ENCODE results near the gene MACROD2. TPM values are rescaled to one million over a fixed set of nuclear protein-coding genes. Genes with fewer than 3 reads are reported as not detected.

The MACROD2 gene
- total RNA-seq, 1 donor from 2014 or later, result 2.4 TPM

DNA sequence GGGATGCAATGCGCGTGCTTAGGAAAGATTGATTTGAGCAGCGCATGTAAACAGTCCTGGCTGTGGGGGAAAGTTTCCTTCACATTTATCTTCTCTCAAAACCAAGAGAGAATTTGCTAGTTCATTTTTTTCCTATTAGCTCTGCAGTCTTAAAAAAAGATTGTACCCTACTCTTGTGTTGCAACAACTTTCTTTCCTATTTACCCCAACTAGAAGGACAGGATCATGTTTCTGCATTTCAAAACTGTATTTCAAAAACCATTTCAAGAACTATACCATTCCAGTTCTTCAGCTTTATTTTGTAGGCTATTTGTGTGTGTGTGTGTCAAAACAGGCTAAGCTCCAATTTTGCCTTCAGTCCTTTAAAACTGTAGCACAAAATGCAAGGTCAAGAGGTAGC is 2104.8 kb downstream of the MACROD2 start:
- Mint-ChIP-seq H3K27me3 (ENCODE audit: low read depth, unreplicated experiment) (peaks cover 10% of the 10 kb centered on the region), H3K4me1 (ENCODE audit: low read depth, unreplicated experiment) (no peaks in the 10 kb centered on the region), H3K27ac (ENCODE audit: unreplicated experiment) (no peak overlapping the region), H3K9me3 (ENCODE audit: unreplicated experiment) (peaks cover 3% of the 10 kb centered on the region), H3K4me3 (ENCODE audit: unreplicated experiment) (no peak overlapping the region), H3K36me3 (ENCODE audit: low read depth, unreplicated experiment) (no peaks in the 10 kb centered on the region)
- H3K27ac ChIP-seq (ENCODE audit: low read depth, low read length), result no peak overlapping the region
- H3K36me3 ChIP-seq (ENCODE audit: insufficient read depth, low read length), result no peaks in the 10 kb centered on the region
- H3K9me3 ChIP-seq (ENCODE audit: insufficient read depth, low read depth, low read length), result peaks cover 3% of the 10 kb centered on the region
- no peak overlapping the region for H3K4me3 ChIP-seq (ENCODE audit: insufficient read depth, low read depth, low read length)
- no peaks in the 10 kb centered on the region for H4K20me1 ChIP-seq (ENCODE audit: insufficient read depth, low read length)
- no peak overlapping the region for H2AFZ ChIP-seq (ENCODE audit: low read depth, low read length)
- DNase-seq (ENCODE audit: low read depth), result no peak
- TF ChIP-seq EZH2 (IDR thresholded peaks at IDR 0.05; ENCODE audit: insufficient read depth, low read length), result no peak
- TF ChIP-seq, protein P1, sequence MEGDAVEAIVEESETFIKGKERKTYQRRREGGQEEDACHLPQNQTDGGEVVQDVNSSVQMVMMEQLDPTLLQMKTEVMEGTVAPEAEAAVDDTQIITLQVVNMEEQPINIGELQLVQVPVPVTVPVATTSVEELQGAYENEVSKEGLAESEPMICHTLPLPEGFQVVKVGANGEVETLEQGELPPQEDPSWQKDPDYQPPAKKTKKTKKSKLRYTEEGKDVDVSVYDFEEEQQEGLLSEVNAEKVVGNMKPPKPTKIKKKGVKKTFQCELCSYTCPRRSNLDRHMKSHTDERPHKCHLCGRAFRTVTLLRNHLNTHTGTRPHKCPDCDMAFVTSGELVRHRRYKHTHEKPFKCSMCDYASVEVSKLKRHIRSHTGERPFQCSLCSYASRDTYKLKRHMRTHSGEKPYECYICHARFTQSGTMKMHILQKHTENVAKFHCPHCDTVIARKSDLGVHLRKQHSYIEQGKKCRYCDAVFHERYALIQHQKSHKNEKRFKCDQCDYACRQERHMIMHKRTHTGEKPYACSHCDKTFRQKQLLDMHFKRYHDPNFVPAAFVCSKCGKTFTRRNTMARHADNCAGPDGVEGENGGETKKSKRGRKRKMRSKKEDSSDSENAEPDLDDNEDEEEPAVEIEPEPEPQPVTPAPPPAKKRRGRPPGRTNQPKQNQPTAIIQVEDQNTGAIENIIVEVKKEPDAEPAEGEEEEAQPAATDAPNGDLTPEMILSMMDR (IDR thresholded peaks at IDR 0.05; ENCODE audit: insufficient read depth, low read depth, low read length), result no peak
- no peak overlapping the region for H3K9ac ChIP-seq (ENCODE audit: low read length)
- no peaks in the 10 kb centered on the region for H3K27me3 ChIP-seq (ENCODE audit: insufficient read depth, low read length)
- H3K79me2 ChIP-seq (ENCODE audit: insufficient read depth, low read length), result no peaks in the 10 kb centered on the region
- no peak overlapping the region for H3K4me2 ChIP-seq (ENCODE audit: low read length)
- H3K4me1 ChIP-seq (ENCODE audit: insufficient read depth, low read length), result no peaks in the 10 kb centered on the region
- no peak for FAIRE-seq

DNA sequence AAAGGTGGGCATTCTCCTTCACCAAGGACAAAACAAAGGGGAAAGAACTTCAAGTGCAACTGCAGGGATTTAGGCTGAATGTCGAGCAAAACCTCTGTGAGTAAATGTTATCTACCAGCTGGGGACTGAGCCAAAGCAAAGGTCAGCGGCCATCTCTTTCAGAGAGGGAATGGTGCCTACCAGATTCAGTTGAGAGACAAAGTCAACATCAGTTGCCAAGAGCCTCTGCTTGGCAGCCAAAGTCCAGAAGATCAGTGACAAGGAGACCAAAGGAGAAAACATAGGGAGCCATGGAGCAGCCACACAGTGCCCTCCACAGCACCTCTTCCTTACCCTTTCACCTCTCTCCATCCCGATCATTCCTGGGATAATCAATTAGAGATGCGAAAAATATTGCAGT is 2105.5 kb downstream of the MACROD2 start:
- H4K20me1 ChIP-seq (ENCODE audit: insufficient read depth, low read length), result no peaks in the 10 kb centered on the region
- H3K4me3 ChIP-seq (ENCODE audit: insufficient read depth, low read depth, low read length), result no peak overlapping the region
- no peaks in the 10 kb centered on the region for H3K27me3 ChIP-seq (ENCODE audit: insufficient read depth, low read length)
- H3K27ac ChIP-seq (ENCODE audit: low read depth, low read length), result no peak overlapping the region
- H3K9me3 Mint-ChIP-seq (ENCODE audit: unreplicated experiment), result peaks cover under 1% of the 10 kb centered on the region
- no peaks in the 10 kb centered on the region for H3K36me3 Mint-ChIP-seq (ENCODE audit: low read depth, unreplicated experiment)
- peaks cover 5% of the 10 kb centered on the region for H3K27me3 Mint-ChIP-seq (ENCODE audit: low read depth, unreplicated experiment)
- TF ChIP-seq, protein P1 (IDR thresholded peaks at IDR 0.05; ENCODE audit: insufficient read depth, low read depth, low read length), result no peak
- no peak for TF ChIP-seq EZH2 (IDR thresholded peaks at IDR 0.05; ENCODE audit: insufficient read depth, low read length)
- H3K4me1 ChIP-seq (ENCODE audit: insufficient read depth, low read length), result no peaks in the 10 kb centered on the region
- no peaks in the 10 kb centered on the region for H3K79me2 ChIP-seq (ENCODE audit: insufficient read depth, low read length)
- H3K9ac ChIP-seq (ENCODE audit: low read length), result no peak overlapping the region
- DNase-seq (ENCODE audit: low read depth), result no peak
- no peak overlapping the region for H3K4me2 ChIP-seq (ENCODE audit: low read length)
- no peak overlapping the region for H3K27ac Mint-ChIP-seq (ENCODE audit: unreplicated experiment)
- no peaks in the 10 kb centered on the region for H3K36me3 ChIP-seq (ENCODE audit: insufficient read depth, low read length)
- no peaks in the 10 kb centered on the region for H3K4me1 Mint-ChIP-seq (ENCODE audit: low read depth, unreplicated experiment)
- no peak overlapping the region for H3K4me3 Mint-ChIP-seq (ENCODE audit: unreplicated experiment)
- H3K9me3 ChIP-seq (ENCODE audit: insufficient read depth, low read depth, low read length), result peaks cover 3% of the 10 kb centered on the region
- FAIRE-seq, result no peak
- H2AFZ ChIP-seq (ENCODE audit: low read depth, low read length), result no peak overlapping the region

Other genes with a start within 250 kb of the MACROD2 start
- 13.9 and 14.0 TPM in 2 replicates for gene ESF1, start 210.6 kb upstream of the MACROD2 start, total RNA-seq
- 27.3 and 31.6 TPM in 2 replicates for gene NDUFAF5, start 210.5 kb upstream of the MACROD2 start, total RNA-seq
- not detected in 2 replicates for gene SEL1L2, start 4.9 kb upstream of the MACROD2 start, total RNA-seq